Esophagus squamous epithelium (tissue), 4 donors: ENCODE data around the gene SLAMF6.
"Not testable (repeated sequence)": the region's sequence is repeated elsewhere in the genome, so short reads cannot be mapped to it uniquely, and the experiment has no call there.

ENCODE experiments used
- CTCF ChIP-seq, 6 experiments: fragments of 450-650 bp in 4 of 6; fragments of 200-600 bp in 2 of 6; sonication (generic) in 2 of 6; IDR thresholded peaks; one replicate each; pipeline ENCODE4 v1.5.1; 2016 to 2019; ENCODE audit warnings: antibody characterized with exemption in 6 of 6, mild to moderate bottlenecking in 4 of 6, moderate library complexity in 4 of 6
- POLR2A ChIP-seq, 4 donors: fragments of 450-650 bp; IDR thresholded peaks; one replicate each; pipeline ENCODE4 v1.6.1; 2017; ENCODE audit warnings: antibody characterized with exemption in 4 of 4, mild to moderate bottlenecking in 4 of 4, moderate library complexity in 3 of 4

DNA sequence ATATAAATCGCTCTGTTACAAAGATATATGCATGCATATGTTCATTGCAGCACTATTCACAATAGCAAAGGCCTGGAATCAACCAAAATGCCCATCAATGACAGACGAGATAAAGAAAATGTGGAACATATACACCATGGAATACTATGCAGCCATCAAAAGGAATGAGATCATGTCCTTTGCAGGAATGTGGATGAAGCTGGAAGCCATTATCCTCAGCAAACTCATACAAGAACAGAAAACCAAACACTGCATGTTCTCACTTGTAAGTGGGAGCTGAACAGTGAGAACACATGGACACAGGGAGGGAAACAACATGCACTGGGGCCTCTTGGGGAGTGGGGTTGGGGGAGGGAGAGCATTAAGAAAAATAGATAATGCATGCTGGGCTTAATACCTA lies 5.5 kb downstream of the SLAMF6 start:
- TF ChIP-seq CTCF, POLR2A (IDR thresholded peaks at IDR 0.05): not testable (repeated sequence)
